ENCODE results near the gene FAH.

- TF ChIP-seq EZH2 (IDR thresholded peaks at IDR 0.05) (no peak), POLR2AphosphoS5 (IDR thresholded peaks at IDR 0.05; ENCODE audit: borderline replicate concordance, low read depth, low read length) (no peak)
These were observed 46.7 kb upstream of the FAH start for GRCh38 chr15:80106051-80106450.

Data from SK-N-MC (cell line).